Activated CD4-positive, alpha-beta T cell treated with anti-CD3 and anti-CD28 coated beads, Interleukin-2, amount 50 U/mL, for 4 hours (primary cell): ENCODE results near the gene PLCB1.
"Not testable (repeated sequence)": the region's sequence is repeated elsewhere in the genome, so short reads cannot be mapped to it uniquely, and the experiment has no call there.

Experiments used
- DNase-seq, 2 experiments: peaks; one replicate each; pipeline ENCODE4 v3.0.0-alpha.2; 2020

The PLCB1 gene

GRCh38 chr20:8335495-8336195, 203.6 kb downstream of the PLCB1 start:
- DNase-seq, result no peak

GRCh38 chr20:8339349-8339748, 207.3 kb downstream of the PLCB1 start:
- no peak for DNase-seq

- DNase-seq, result no peak
These were observed 210.3 kb downstream of the PLCB1 start for GRCh38 chr20:8342391-8342790.

GRCh38 chr20:8344106-8344505, 212.0 kb downstream of the PLCB1 start:
- DNase-seq, result no peak

- no peak for DNase-seq
These were observed 212.6 kb downstream of the PLCB1 start for GRCh38 chr20:8344631-8345030.

- no peak for DNase-seq
These were observed 214.7 kb downstream of the PLCB1 start for GRCh38 chr20:8346700-8347270.

GRCh38 chr20:8350225-8350624, 218.2 kb downstream of the PLCB1 start:
- DNase-seq, result not testable (repeated sequence)

GRCh38 chr20:8352486-8352885, 220.4 kb downstream of the PLCB1 start:
- no peak for DNase-seq

GRCh38 chr20:8353512-8353911, 221.4 kb downstream of the PLCB1 start:
- no peak for DNase-seq

GRCh38 chr20:8355453-8355852, 223.4 kb downstream of the PLCB1 start:
- DNase-seq, result no peak

- DNase-seq, result no peak
These were observed 224.7 kb downstream of the PLCB1 start for GRCh38 chr20:8356806-8357205.

- DNase-seq, result no peak
These were observed 225.6 kb downstream of the PLCB1 start for GRCh38 chr20:8357703-8358102.

GRCh38 chr20:8360035-8360434, 228.0 kb downstream of the PLCB1 start:
- DNase-seq, result no peak

- DNase-seq, result no peak
These were observed 229.1 kb downstream of the PLCB1 start for GRCh38 chr20:8361006-8361652.

- DNase-seq, result no peak
These were observed 229.7 kb downstream of the PLCB1 start for GRCh38 chr20:8361779-8362178.

GRCh38 chr20:8362457-8362856, 230.4 kb downstream of the PLCB1 start:
- no peak for DNase-seq

- DNase-seq, result no peak
These were observed 232.1 kb downstream of the PLCB1 start for GRCh38 chr20:8363970-8364733.

GRCh38 chr20:8364734-8365078, 232.6 kb downstream of the PLCB1 start:
- DNase-seq, result no peak

- DNase-seq, result no peak
These were observed 233.6 kb downstream of the PLCB1 start for GRCh38 chr20:8365634-8366033.

- no peak for DNase-seq
These were observed 234.3 kb downstream of the PLCB1 start for GRCh38 chr20:8366303-8366923.

- no peak for DNase-seq
These were observed 235.6 kb downstream of the PLCB1 start for GRCh38 chr20:8367689-8368088.

GRCh38 chr20:8368670-8369069, 236.6 kb downstream of the PLCB1 start:
- DNase-seq, result no peak

GRCh38 chr20:8369311-8369710, 237.2 kb downstream of the PLCB1 start:
- no peak for DNase-seq
